GM18907 (cell line): ENCODE results near the gene APBA2.
A peak's percentile ranks its signal among the peaks of the same experiment; 100 is the strongest.
"Not testable (repeated sequence)": the region's sequence is repeated elsewhere in the genome, so short reads cannot be mapped to it uniquely, and the experiment has no call there.

Experiments used
- ATAC-seq: cut with Tn5 transposase; IDR thresholded peaks from one replicate; pipeline ENCODE4 v1.9.1; 2021; ENCODE audit warnings: mild to moderate bottlenecking, moderate library complexity; ENCODE audit not compliant: unreplicated experiment

APBA2 gene

DNA sequence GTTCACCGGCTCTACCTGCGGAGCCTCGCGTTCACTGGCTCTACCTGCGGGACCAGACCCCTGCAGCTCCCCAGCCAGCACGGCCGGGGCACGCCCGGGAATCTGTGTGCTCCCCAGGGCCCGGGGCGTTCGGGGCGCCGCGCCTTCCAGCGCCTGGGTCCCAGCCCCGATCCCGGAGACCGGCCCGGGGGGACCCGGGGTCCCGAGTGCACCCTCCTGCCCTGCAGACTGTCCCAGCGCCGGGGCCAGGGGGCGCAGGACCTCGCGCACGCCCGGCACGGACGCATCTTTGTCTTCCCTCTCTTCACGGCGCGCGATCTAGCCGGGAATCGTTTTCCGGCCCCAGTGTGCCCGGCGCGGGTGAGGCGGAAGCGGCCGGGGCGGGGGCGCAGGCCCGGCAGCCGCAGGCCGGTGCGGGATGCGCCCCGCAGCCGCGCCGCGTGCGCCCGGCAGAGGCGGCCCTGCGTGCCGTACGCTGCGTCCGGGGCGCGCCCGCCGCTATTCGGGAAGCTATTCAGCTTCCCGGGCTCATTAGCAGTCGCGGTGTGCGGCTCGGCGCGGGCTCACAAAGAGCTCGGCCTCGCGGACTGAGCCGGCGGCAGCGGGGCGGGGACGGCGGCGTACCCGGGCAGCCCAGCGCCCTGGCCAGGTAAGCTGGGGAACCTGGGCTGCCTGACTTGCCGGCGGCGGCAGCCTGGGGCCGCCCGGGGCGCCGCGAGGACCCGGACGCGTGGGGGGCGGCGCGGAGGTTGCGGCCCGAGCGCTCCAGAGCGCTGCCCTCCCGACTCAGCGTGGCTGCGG is at the start of gene APBA2:
TSS of gene APBA2 (plus strand) at position 345 of the 801 bp plus-strand sequence. CDS start 167,911 bp downstream, outside the sequence.
- ATAC-seq, result no peak

DNA sequence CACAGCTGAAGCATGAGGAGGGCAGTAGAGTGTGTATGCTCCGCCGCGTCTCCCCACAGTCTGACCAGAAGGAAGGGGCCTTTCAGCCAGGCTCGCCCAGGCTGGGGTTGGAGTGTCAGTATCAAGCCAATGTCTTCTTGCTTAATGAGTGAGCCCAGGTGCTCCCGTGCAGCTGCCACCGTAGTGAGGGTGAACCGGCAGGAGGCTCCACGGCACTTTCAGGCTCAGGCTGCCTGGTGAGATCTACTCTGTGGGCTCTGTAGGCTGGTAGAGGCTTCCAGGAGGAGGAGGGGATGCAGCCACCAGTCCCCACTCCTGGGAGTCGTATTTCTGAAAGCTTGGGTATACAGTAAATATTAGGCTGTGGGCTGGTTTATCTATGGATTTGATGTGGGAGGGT is 45.5 kb upstream of the APBA2 start:
- ATAC-seq, result not testable (repeated sequence)

DNA sequence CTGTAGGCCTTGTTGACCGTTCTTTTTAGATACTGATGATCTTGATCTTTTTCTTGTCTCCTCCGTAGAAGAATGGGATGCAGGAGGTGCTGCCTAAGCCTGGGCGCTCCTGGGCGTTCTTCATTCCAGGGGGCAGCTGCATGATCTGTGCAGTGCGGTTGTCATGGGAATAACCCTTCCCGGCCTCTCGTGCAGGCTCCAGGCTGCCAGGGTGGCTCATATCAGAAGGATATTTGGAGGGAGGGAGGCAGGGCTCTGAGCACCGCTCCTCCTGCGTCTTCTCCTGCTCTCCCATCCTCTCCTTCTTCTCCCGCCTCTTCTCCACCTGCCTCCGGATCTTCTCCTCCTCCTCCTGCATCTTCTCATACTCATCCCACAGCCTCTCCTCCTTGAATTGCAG is 43.6 kb upstream of the APBA2 start:
- not testable (repeated sequence) for ATAC-seq

DNA sequence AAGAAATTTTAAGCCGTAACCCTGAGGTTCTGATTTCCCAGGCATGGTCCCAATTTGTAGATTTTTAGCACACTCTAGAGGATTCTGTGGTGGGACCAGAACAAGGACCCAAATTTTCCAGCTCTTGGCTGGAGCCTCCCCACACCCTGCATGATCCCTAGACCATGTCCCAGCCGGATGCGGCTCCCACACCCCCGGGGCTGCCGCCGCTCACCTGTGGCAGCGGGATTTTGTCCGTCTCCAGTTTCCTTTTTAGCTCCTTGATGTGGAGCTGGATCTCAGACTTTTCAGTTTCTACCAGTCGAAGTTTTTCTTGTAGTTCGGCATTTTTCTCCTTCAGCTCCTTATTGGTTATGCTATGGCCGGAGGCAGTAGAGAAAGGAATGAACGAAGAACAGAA is 42.3 kb upstream of the APBA2 start:
- not testable (repeated sequence) for ATAC-seq

DNA sequence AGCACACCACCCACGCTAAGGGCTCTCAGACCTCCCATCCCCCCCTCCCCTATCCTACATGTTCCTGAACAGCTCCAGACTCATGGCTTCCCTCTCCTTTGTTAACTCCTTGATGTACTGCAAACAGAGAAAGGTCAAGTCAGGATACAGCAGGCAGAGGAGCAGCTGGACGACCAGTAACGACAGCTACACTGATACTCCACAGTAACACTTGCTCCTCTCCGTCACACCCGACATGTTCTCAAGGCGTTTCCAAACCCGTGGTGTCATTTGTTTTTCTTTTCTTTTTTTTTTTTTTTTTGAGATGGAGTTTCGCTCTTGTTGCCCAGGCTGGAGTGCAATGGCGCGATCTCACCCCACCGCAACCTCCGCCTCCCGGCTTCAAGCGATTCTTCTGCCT is 41.6 kb upstream of the APBA2 start:
- ATAC-seq, result not testable (repeated sequence)

DNA sequence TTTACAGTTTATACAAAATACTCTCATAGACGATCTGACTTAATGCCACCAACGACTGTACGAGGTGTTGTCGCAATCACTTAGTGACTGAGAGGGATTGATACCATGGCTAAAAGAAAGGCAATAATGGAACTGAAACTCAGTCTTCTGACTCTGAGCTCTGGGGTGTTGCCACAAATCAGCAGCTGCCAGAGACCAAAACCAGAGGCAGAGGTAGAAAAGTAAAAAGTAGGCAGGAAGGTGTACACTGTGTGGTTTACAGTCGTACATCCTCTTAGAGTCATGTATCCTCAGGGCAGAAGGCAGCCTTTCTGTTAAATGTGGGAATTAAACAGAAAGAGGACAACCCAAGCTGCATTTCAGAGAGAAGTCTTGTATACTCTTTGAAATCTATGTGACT is 38.5 kb upstream of the APBA2 start:
- ATAC-seq, result peak; percentile 98

DNA sequence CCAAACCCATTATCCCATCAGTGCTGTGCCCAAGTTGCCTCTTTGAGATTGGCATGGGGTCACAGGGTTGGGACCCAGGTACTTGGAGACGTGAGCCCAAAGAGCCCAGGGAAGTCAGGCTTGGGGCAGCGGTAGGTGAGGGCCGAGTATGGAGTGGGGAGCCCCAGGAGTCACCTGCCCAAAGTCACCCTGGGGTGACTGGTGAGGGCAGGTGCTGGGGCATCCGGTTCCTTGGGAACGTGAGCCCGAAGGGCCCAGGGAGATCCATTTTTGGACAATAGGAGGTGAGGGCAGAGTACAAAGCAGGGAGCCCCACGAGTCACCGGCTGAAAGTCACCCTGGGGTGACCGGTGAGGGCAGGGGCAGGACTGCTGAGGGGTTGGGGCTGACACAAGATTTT is 37.8 kb upstream of the APBA2 start:
- not testable (repeated sequence) for ATAC-seq

DNA sequence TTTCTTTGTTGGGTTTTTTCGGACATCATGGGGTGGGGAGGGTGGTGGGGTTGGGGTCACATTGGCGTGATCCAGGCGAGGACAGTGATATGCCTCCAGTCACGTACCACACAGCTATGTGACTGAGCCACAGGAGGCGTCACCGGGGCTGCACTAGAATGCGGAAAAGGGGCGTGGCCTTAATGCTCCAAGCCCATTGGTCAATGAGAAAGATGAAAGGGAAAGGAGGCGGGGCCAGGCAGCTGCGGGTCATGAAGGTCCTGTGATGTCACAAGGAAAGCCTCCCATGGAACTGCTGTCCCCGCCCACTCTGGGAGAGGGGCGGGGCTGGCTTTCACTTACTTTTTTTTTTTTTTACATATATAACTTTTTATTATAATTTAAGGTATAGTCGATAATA is 37.3 kb upstream of the APBA2 start, which contains the start of gene GOLGA6L7:
TSS of gene GOLGA6L7 (minus strand) at position 124 of the 400 bp plus-strand sequence. CDS start at position 29, 95 bp downstream.
- not testable (repeated sequence) for ATAC-seq

DNA sequence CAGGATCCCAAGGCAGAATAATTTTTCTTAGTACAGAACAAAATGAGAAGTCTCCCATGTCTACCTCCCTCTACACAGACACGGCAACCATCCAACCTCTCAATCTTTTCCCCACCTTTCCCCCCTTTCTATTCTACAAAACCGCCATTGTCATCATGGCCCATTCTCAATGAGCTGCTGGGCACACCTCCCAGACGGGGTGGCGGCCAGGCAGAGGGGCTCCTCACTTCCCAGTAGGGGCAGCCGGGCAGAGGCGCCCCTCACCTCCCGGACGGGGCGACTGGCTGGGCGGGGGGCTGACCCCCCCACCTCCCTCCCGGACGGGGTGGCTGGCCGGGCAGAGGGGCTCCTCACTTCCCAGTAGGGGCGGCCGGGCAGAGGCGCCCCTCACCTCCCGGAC is 36.5 kb upstream of the APBA2 start:
- not testable (repeated sequence) for ATAC-seq

DNA sequence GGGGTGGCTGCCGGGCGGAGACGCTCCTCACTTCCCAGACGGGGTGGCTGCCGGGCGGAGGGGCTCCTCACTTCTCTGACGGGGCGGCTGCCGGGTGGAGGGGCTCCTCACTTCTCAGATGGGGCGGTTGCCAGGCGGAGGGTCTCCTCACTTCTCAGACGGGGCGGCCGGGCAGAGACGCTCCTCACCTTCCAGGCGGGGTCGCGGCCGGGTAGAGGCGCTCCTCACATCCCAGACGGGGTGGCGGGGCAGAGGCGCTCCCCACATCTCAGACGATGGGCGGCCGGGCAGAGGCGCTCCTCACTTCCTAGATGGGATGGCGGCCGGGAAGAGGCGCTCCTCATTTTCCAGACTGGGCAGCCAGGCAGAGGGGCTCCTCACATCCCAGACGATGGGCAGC is 36.0 kb upstream of the APBA2 start:
- not testable (repeated sequence) for ATAC-seq

DNA sequence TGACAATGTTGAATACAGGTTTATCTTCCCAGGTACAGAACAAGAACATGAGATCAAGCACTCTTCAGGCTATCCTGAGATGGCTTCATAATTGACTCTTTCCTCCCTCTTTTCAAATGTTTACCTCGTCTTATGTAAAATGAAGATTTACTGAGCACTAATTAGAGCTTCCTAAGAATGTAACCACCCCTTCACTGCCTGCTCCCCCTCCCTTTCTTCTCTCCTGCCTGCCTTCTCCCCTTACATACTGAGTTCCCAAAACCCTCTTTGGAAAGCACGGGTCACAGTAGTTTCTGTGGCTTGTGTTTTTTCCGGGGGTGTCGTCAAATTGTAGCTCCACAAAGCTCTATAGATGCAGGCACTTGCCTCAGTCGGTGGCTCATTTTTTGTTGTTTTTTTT is 32.1 kb upstream of the APBA2 start:
- not testable (repeated sequence) for ATAC-seq

DNA sequence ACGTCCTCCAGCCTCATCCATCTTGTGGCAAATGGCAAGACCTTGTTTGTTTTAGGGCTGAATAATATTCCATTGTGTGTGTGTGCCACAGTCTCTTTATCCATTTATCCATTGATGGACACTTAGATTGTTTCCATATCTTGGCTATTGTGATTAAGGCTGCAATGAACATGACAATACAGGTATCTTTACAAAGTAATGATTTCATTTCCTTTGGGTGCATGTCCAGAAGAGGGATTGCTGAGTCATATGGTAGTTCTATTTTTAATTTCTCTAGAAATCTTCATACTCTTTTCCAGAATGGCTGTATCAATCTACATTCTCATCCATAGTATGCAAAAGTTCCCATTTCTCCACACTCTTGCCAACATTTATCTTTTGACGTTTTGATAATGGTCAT is 31.2 kb upstream of the APBA2 start:
- not testable (repeated sequence) for ATAC-seq

DNA sequence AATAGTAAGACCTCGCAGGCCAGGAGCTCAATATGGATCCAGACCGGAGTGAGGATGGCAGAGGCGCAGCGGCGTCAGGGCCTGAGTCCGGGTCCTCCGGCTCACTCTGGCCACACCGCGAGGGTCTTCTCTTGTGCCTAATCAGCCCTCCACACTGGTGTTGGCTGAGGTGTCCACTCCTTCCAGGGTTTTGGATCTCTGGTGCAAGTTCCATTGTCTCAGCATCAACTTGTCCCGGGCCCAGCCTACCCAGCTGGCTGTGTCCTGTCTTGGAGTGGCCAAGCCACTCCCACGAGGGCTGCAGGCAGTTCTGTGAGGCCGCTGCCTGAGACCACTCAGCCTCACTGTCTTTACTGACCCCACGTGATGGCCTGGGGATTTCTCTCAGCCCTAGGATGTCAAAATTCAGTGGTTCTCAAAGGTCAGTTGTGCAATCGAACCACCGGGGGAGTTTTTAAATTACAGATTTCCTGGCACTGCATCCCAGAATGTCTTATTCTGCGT is 24.7 kb upstream of the APBA2 start:
- ATAC-seq, result no peak

DNA sequence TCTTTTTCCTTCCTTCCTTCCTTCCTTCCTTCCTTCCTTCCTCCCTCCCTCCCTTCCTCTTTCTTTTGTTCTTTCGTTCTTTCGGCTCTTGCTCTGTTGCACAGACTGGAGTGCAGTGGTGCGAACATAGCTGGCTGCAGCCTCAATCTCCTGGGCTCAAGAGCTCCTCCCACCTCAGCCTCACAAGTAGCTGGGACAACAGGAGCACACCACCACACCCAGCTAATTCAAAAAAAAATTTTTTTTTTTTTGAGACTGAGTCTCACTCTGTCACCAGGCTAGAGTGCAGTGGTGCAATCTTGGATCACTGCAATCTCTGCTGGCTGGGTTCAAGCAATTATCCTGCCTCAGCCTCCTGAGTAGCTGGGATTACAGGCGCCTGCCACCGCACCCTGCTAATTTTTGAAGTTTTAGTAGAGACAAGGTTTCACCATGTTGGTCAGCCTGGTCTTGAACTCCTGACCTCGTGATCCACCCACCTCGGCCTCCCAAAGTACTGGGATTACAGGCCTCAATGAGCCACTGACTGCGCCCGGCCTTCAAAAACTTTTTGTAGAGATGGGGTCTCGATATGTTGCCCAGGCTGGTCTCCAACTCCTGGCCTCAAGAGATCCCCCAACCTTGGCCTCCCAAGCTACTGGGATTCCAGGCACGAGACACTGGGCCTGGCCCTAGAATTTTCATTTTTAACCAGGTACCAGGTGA is 24.0 kb upstream of the APBA2 start:
- not testable (repeated sequence) for ATAC-seq

DNA sequence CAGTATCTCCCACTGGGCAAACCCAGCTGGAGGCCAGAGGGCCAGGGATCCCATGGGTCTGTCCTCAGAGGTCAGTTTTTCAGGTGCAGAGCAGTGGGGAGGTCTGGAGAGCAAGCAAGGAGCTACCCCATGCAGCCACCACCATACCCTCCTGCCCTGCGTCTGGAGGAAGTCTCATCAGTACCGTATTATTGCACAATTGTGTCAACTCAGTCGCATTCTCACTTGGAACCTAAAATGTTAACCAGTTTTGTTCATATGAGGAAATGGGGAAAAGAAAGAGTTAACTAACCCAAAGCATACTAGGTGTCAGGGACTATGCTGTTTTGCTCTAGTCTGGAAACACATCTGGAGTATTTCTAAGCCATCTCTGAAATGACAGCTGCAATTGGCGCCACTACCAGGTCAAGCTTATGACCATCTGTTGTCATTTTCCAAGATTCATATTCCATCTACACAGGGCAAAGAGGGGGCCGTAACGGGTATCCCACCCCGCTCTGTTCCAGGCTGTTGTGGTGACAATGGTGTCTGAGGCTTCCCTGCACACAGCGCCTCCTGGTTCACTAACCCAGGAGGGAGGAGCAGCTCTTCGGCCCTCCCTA is 16.9 kb upstream of the APBA2 start:
- ATAC-seq, result no peak

DNA sequence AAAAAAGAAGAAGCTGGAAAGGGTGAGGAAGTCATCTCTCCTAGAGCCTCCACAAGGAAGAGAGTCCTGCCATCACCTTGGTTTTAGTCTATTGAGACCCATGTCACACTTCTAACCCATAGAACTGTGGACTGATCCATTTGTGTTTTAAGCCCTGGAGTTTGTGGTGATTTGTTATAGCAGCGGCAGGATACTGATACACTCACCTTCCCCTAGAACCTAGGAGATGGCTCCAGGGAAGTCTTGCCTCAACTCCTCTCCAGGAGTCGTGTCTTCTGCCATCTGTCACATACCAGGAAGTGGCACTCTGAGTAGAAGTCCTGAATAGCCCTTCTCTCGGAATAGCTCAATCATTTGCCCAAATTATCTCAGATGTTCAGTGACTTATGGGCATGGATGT is 14.6 kb upstream of the APBA2 start:
- ATAC-seq, result no peak

DNA sequence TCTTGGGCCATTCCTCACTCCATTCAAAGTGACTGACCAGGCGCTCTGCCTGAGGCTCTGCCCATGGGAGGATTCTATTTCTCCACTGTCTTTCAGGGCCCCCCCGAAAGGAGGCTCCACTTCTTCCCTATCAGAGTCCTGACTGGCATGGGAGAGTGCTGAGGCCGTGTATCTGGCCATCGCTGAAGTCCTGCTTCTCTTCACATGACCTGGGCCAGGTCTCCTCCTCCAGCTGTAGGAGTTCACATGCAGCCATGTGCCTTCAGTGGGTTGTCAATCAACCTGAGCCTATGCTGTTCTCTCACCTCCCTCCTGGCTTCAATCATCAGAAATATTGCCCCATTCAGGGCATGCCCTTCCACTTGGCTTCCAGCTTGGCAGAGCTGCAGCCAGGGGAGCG is 12.8 kb upstream of the APBA2 start:
- no peak for ATAC-seq

DNA sequence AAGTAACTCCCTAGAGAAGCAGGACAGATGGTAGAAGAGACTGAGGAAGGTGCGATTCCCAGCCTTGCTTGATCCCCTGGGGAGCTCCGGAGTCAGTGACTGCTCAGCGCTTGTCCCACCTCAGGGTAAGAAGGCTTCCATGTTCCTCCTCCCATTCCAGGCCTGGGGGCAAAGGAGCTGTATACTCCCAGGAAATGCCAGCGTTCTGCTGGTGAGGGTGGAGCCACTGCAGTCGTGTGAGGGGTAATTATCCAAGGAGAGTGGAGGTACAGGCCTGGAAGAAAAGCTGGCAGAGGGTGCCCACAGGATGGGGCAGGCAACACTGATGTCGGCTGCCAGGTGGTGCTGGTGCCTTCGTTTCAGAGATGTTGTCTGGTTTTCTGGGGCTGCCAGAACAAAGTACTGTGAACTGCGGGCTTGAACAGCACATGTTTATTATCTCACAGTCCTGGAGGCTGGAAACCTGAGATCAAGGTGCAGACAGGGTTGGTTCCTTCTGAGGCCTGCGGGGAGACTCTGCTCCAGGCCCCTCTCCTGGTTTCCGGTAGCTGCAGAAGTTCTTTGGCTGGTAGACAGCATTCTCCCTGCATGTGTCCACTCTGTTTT is 12.1 kb upstream of the APBA2 start:
- no peak for ATAC-seq

DNA sequence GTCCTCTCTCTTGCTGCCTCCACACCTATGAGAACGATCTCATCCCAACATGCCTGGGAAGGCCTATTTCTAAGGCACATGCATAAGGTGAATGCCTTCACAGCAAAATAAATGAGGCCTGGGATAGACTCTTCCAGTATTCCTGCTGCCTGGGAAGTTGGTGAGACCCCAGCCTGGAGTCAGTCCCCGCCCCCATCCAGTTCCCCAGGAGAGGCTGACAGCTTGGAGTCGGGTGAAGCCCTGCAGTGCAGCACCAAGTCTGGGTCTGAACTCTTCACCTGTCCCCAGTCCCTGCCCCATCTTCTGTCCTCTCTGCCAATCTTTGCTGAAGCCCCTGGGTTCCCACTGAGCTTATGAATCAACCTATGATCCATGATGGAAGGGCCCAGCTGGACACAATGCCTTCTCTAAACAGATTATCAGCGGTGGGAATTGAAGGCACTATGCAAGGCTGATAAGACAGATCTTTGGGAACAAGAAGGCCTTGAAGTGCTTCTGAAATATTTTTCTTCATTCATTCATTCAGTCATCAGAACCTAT is 10.2 kb upstream of the APBA2 start:
- ATAC-seq, result no peak

DNA sequence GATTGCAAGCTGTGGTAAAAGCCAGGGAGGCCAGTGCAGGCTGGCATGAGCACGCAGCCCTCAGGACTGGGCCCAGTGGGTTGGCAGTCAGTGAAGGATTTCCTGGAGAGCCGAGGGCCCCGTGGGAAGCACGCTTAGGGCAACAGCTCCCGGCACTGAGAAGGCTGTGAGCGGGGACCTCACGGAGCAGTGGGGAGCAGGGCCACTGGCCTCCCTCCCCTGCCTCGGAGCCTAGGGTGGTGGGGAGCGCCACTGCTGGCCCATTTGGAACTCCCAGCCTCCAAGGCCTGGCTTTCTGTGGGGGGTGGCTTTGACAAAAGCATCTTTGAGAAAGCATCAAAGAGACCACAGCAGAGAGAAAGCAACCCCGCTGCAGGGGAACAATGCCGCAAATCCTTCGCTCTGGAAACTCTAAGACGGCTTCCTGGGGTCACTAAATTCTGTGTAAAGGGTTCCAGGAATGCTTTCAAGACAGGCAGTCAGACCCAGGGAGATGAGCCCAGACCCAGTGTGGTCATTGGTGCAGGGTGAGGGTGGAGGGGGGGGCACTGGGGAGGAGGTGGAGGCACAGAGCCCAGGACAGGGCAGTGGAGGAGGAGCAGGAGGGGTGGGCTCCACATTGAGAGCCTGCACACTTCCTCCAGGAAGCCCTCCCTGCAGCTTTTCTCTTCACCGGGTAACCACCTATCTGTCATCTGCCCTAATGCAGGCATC is 9.5 kb upstream of the APBA2 start:
- ATAC-seq, result no peak
